ENCODE results near the gene CCDC40. TPM values are rescaled to one million over a fixed set of nuclear protein-coding genes. Genes with fewer than 3 reads are reported as not detected.

CCDC40 gene
- total and polyA plus RNA-seq, 2 of the 13 experiments (the other 11 are each of a cell fraction or from before 2014, with no cell fraction given) = 4.1 to 5.5 TPM

GRCh38 chr17:79988185-79988971 lies 48.1 kb upstream of the CCDC40 start (continued):
- TF ChIP-seq ZNF768 (CRISPR knock-in tag; IDR thresholded peaks at IDR 0.05) (peak; percentile 67; the same call in 1 of the 2 replicates), ZNF619 (CRISPR knock-in tag; IDR thresholded peaks at IDR 0.05) (no peak; the same call in 1 of the 2 replicates), ZNF281 (CRISPR knock-in tag; IDR thresholded peaks at IDR 0.05; ENCODE audit: borderline replicate concordance) (peak; percentile 27; the same call in 1 of the 2 replicates), ZNF652 (CRISPR knock-in tag; IDR thresholded peaks at IDR 0.05; ENCODE audit: borderline replicate concordance, low read depth) (no peak), POLR2G (IDR thresholded peaks at IDR 0.05; ENCODE audit: low read depth, low read length) (peak; percentile 93), ZNF382 (CRISPR knock-in tag; IDR thresholded peaks at IDR 0.05; ENCODE audit: borderline replicate concordance) (no peak), TARDBP (CRISPR knock-in tag; IDR thresholded peaks at IDR 0.05) (peak; percentile 94), ZNF337 (CRISPR knock-in tag; IDR thresholded peaks at IDR 0.05; ENCODE audit: borderline replicate concordance, low read depth) (peak; percentile 85; the same call in 1 of the 2 replicates), THYN1 (CRISPR knock-in tag; IDR thresholded peaks at IDR 0.05; ENCODE audit: borderline replicate concordance, low read depth) (no peak), RFX5 (IDR thresholded peaks at IDR 0.05; ENCODE audit: low read depth, low read length) (no peak), MBD4 (IDR thresholded peaks at IDR 0.05; ENCODE audit: borderline replicate concordance, low read length) (no peak), ZNF101 (CRISPR knock-in tag; IDR thresholded peaks at IDR 0.05; ENCODE audit: borderline replicate concordance, low read depth) (0 out of 2 replicates have a peak, but pooled peaks have one; percentile 13), ZNF83 (CRISPR knock-in tag; IDR thresholded peaks at IDR 0.05; ENCODE audit: borderline replicate concordance) (peak; percentile 59; the same call in 1 of the 2 replicates), PAXIP1 (CRISPR knock-in tag; conservative IDR thresholded peaks at IDR 0.05) (peak; percentile 98), ATF7 (IDR thresholded peaks at IDR 0.05) (no peak), ATF7 (CRISPR knock-in tag; IDR thresholded peaks at IDR 0.05) (peak; percentile 73; the same call in 1 of the 2 replicates), RERE (CRISPR knock-in tag; IDR thresholded peaks at IDR 0.05; ENCODE audit: low read depth) (peak; percentile 94)
